Esophagus (tissue), 2 donors: ENCODE results near the gene TREH. TPM values are rescaled to one million over a fixed set of nuclear protein-coding genes. Genes with fewer than 3 reads are reported as not detected.
"Not testable (repeated sequence)": the region's sequence is repeated elsewhere in the genome, so short reads cannot be mapped to it uniquely, and the experiment has no call there.

Experiments used
- H3K27ac ChIP-seq, 2 donors: one replicate each; pipeline ENCODE4 v1.5.1; 2013; ENCODE audit warnings: low read depth in 2 of 2, mild to moderate bottlenecking in 2 of 2, inconsistent platforms in 1 of 2, low read length in 1 of 2, moderate library complexity in 1 of 2
- H3K27me3 ChIP-seq, 2 donors: one replicate each; pipeline ENCODE4 v1.6.1; 2013; ENCODE audit warnings: low read length in 2 of 2, control low read depth in 1 of 2, mild to moderate bottlenecking in 1 of 2; ENCODE audit not compliant: insufficient read depth in 2 of 2, control insufficient read depth in 1 of 2
- H3K36me3 ChIP-seq, 2 donors: one replicate each; pipeline ENCODE4 v1.6.1; 2013; ENCODE audit warnings: low read length in 1 of 2; ENCODE audit not compliant: control insufficient read depth in 2 of 2, insufficient read depth in 2 of 2
- H3K4me1 ChIP-seq, 2 donors: one replicate each; pipeline ENCODE4 v1.6.1; 2013; ENCODE audit warnings: low read length in 1 of 2; ENCODE audit not compliant: control insufficient read depth in 2 of 2, insufficient read depth in 2 of 2
- H3K4me3 ChIP-seq, 2 donors: one replicate each; pipeline ENCODE4 v1.5.1; 2013; ENCODE audit warnings: low read length in 2 of 2, mild to moderate bottlenecking in 2 of 2, low read depth in 1 of 2, moderate library complexity in 1 of 2
- H3K9me3 ChIP-seq, 2 donors: one replicate each; pipeline ENCODE4 v1.6.1; 2013; ENCODE audit warnings: mild to moderate bottlenecking in 2 of 2, low read depth in 1 of 2, low read length in 1 of 2, moderate library complexity in 1 of 2; ENCODE audit not compliant: control insufficient read depth in 2 of 2, insufficient read depth in 1 of 2
- WGBS, 2 donors: extraction: QIAGEN DNeasy Blood & Tissue Kit; methylation state at CpG; one replicate each; pipeline ENCODE4 v1.1.7; 2013; 5-methylcytosine and 5-hydroxymethylcytosine counted together
- polyA plus RNA-seq, 2 donors: library from polyadenylated mRNA; stranded (reverse); fragments of 200-250 nt; gene quantifications; one replicate each; pipeline ENCODE4 v1.2.3, GENCODE V29; 2013
- donor health status: healthy with polysubstance abuse.
- donor health status: Bipolar disorder and iron deficiency.

The TREH gene
- polyA plus RNA-seq, 2 donors = 0.54 to 5.8 TPM

GRCh38 chr11:118717221-118717620 lies 37.8 kb upstream of the TREH start:
- not testable (repeated sequence) for H3K36me3 ChIP-seq
- WGBS, 2 donors = 91 to 93% methylated on average over 6 of the region's 6 CpGs

GRCh38 chr11:118715837-118716260 lies 36.4 kb upstream of the TREH start:
- Histone ChIP-seq H3K27ac (no peak overlapping the region), H3K4me3 (no peak overlapping the region), H3K9me3 (no peaks in the 10 kb centered on the region), H3K27me3 (no peaks in the 10 kb centered on the region), H3K36me3 (no peaks in the 10 kb centered on the region), H3K4me1 (no peaks in the 10 kb centered on the region)
- 32 to 45% methylated on average over 4 of the region's 4 CpGs for WGBS, 2 donors

More at GRCh38 chr11:118717221-118717620, 37.8 kb upstream of the TREH start:
- H3K9me3 ChIP-seq, H3K27ac ChIP-seq, H3K27me3 ChIP-seq, H3K4me1 ChIP-seq, H3K4me3 ChIP-seq: not testable (repeated sequence)

- Histone ChIP-seq H3K36me3 (no peaks in the 10 kb centered on the region), H3K4me3 (no peak overlapping the region), H3K27me3 (no peaks in the 10 kb centered on the region), H3K27ac (peak overlapping the region in 1 of 2 donors; percentile 29), H3K9me3 (no peaks in the 10 kb centered on the region), H3K4me1 (no peaks in the 10 kb centered on the region)
- 67 to 69% methylated on average over 5 of the region's 5 CpGs for WGBS, 2 donors
Measured at GRCh38 chr11:118715245-118715831, 35.9 kb upstream of the TREH start.

- no peaks in the 10 kb centered on the region for H3K9me3 ChIP-seq
- no peaks in the 10 kb centered on the region for H3K4me1 ChIP-seq
- H3K4me3 ChIP-seq = no peak overlapping the region
- H3K36me3 ChIP-seq = no peaks in the 10 kb centered on the region
- H3K27me3 ChIP-seq = no peaks in the 10 kb centered on the region
- H3K27ac ChIP-seq = no peak overlapping the region
Measured at GRCh38 chr11:118714816-118715215, 35.4 kb upstream of the TREH start.

GRCh38 chr11:118714416-118714815 lies 35.0 kb upstream of the TREH start:
- not testable (repeated sequence) for H3K27me3 ChIP-seq, H3K9me3 ChIP-seq, H3K36me3 ChIP-seq, H3K27ac ChIP-seq, H3K4me1 ChIP-seq, H3K4me3 ChIP-seq
- WGBS, 2 donors = 87 to 89% methylated on average over 5 of the region's 5 CpGs

GRCh38 chr11:118708296-118708695 lies 28.8 kb upstream of the TREH start:
- no peak overlapping the region for H3K27ac ChIP-seq
- H3K27me3 ChIP-seq = no peaks in the 10 kb centered on the region
- no peaks in the 10 kb centered on the region for H3K36me3 ChIP-seq
- H3K9me3 ChIP-seq = no peaks in the 10 kb centered on the region
- WGBS, 2 donors = 87 to 92% methylated on average over 6 of the region's 6 CpGs
- H3K4me3 ChIP-seq = no peak overlapping the region
- H3K4me1 ChIP-seq = no peaks in the 10 kb centered on the region

GRCh38 chr11:118706546-118706825 lies 27.0 kb upstream of the TREH start:
- Histone ChIP-seq H3K36me3 (no peaks in the 10 kb centered on the region), H3K27me3 (no peaks in the 10 kb centered on the region), H3K4me1 (no peaks in the 10 kb centered on the region), H3K27ac (no peak overlapping the region), H3K4me3 (no peak overlapping the region), H3K9me3 (no peaks in the 10 kb centered on the region)
- 79 to 95% methylated on average over 7 of the region's 7 CpGs for WGBS, 2 donors

GRCh38 chr11:118705791-118706545 lies 26.5 kb upstream of the TREH start:
- Histone ChIP-seq H3K36me3 (no peaks in the 10 kb centered on the region), H3K4me1 (no peaks in the 10 kb centered on the region), H3K27ac (no peak overlapping the region), H3K4me3 (no peak overlapping the region), H3K9me3 (no peaks in the 10 kb centered on the region), H3K27me3 (no peaks in the 10 kb centered on the region)
- WGBS, 2 donors = 55 to 68% methylated on average over 12 of the region's 12 CpGs

GRCh38 chr11:118705111-118705741 lies 25.8 kb upstream of the TREH start:
- no peaks in the 10 kb centered on the region for H3K4me1 ChIP-seq
- no peak overlapping the region for H3K4me3 ChIP-seq
- WGBS, 2 donors = 62 to 66% methylated on average over 15 of the region's 15 CpGs
- no peak overlapping the region for H3K27ac ChIP-seq
- H3K27me3 ChIP-seq = no peaks in the 10 kb centered on the region
- H3K9me3 ChIP-seq = no peaks in the 10 kb centered on the region
- no peaks in the 10 kb centered on the region for H3K36me3 ChIP-seq
